GM12878 (cell line): ENCODE measurements around the gene ZSCAN22. TPM values are rescaled to one million over a fixed set of nuclear protein-coding genes. Genes with fewer than 3 reads are reported as not detected.

Source experiments
- ATAC-seq: fragments of 200-7000 bp; cut with Tn5 transposase; 3 replicates; pipeline ENCODE4 v1.9.1; 2020; ENCODE audit warnings: mild to moderate bottlenecking, moderate library complexity
- BruUV-seq: library from RNA; stranded (reverse); fragments of 400-500 nt; replicated peaks from 2 replicates; lab custom pipeline; 2021; lab: Mats Ljungman, UMichigan
- CTCF ChIA-PET: fragments of 300-600 bp; sonication (Branson Sonifier 250); formaldehyde crosslinking; extraction: SDS; loops from one replicate; lab custom pipeline; 2021; ENCODE audit warnings: inconsistent platforms; lab: Yijun Ruan, JAX
- POLR2A ChIA-PET: fragments of 350-600 bp; formaldehyde crosslinking; extraction: SDS; loops from one replicate; lab custom pipeline; 2021; ENCODE audit warnings: inconsistent platforms; lab: Charles Lee
- RAD21 ChIA-PET: fragments of 300-600 bp; sonication (Branson Sonifier 250); formaldehyde crosslinking; loops from one replicate; lab custom pipeline; 2023; ENCODE audit warnings: antibody characterized with exemption; ENCODE audit not compliant: unreplicated experiment; lab: Charles Lee
- SMC1A ChIA-PET: fragments of 300-600 bp; sonication (Branson Sonifier 250); formaldehyde crosslinking; loops from one replicate; lab custom pipeline; 2023; ENCODE audit not compliant: unreplicated experiment, uncharacterized antibody; lab: Charles Lee
- DNase-seq: peaks from one replicate; pipeline ENCODE4 v3.0.0-alpha.2; 2011; ENCODE audit warnings: low read depth, low spot score
- FAIRE-seq: peaks from 3 replicates; lab custom pipeline; 2011; peaks lifted over from hg19 to GRCh38; lab: Jason Lieb, UNC
- H2AFZ ChIP-seq: 2 replicates; pipeline ENCODE4 v1.6.0; 2011; ENCODE audit warnings: low read depth, low read length, control low read depth; ENCODE audit not compliant: control insufficient read depth
- H3K27ac ChIP-seq: 2 replicates; pipeline ENCODE4 v1.5.1; 2011; ENCODE audit warnings: control low read depth; ENCODE audit not compliant: control insufficient read depth, insufficient read depth
- H3K27me3 ChIP-seq, 2 experiments: replicated peaks in 1 of 2; 2 replicates each; pipeline versions ENCODE4 v1.6.0 to v1.6.1; 2011; ENCODE audit warnings: low read length in 1 of 2; ENCODE audit not compliant: control insufficient read depth in 2 of 2, insufficient read depth in 2 of 2
- H3K36me3 ChIP-seq, 2 experiments: 2 replicates each; pipeline ENCODE4 v1.5.1; 2011; ENCODE audit warnings: low read length in 1 of 2; ENCODE audit not compliant: control insufficient read depth in 2 of 2, insufficient read depth in 2 of 2
- H3K4me1 ChIP-seq: 2 replicates; pipeline ENCODE4 v1.6.1; 2011; ENCODE audit warnings: mild to moderate bottlenecking, low read length, moderate library complexity, mixed read lengths; ENCODE audit not compliant: control insufficient read depth, insufficient read depth
- H3K4me2 ChIP-seq: 2 replicates; pipeline ENCODE4 v1.6.0; 2011; ENCODE audit warnings: control low read depth; ENCODE audit not compliant: control insufficient read depth, insufficient read depth
- H3K4me3 ChIP-seq: fragments of 200-600 bp; sonication (generic); 2 replicates; pipeline ENCODE4 v1.5.1; 2016
- H3K79me2 ChIP-seq: 2 replicates; pipeline ENCODE4 v1.6.0; 2011; ENCODE audit warnings: low read length; ENCODE audit not compliant: control insufficient read depth, insufficient read depth
- H3K9ac ChIP-seq: 2 replicates; pipeline ENCODE4 v1.8.0; 2011; ENCODE audit warnings: low read length, control low read depth, mixed read lengths; ENCODE audit not compliant: control insufficient read depth, insufficient read depth
- H3K9me3 ChIP-seq: replicated peaks from 3 replicates; pipeline ENCODE4 v1.5.1; 2011; ENCODE audit warnings: mild to moderate bottlenecking, low read length; ENCODE audit not compliant: control insufficient read depth, insufficient read depth
- H4K20me1 ChIP-seq: 2 replicates; pipeline ENCODE4 v1.6.0; 2011; ENCODE audit not compliant: control insufficient read depth, insufficient read depth
- IKZF1 ChIP-seq: fragments of 450-650 bp; conservative IDR thresholded peaks from 2 replicates; pipeline ENCODE4 v1.6.1; 2017; ENCODE audit warnings: antibody characterized with exemption, mild to moderate bottlenecking
- POLR2AphosphoS5 ChIP-seq: IDR thresholded peaks from 2 replicates; pipeline ENCODE4 v1.6.1; 2011; ENCODE audit warnings: mild to moderate bottlenecking, low read length, inconsistent platforms
- WGBS: methylation state at CpG from one replicate; pipeline ENCODE4 v1.1.6; 2016; ENCODE audit warnings: low lambda C conversion rate; ENCODE audit not compliant: insufficient replicate concordance, insufficient coverage; ENCODE audit errors: missing lambda C conversion rate; 5-methylcytosine and 5-hydroxymethylcytosine counted together
- in situ Hi-C: fragments of 300-500 bp; cut with MboI; formaldehyde crosslinking; loops from 9 replicates; pipeline ENCODE4 v1.14.3; 2018; ENCODE audit warnings: mixed read lengths
- intact Hi-C: fragments of 100-400 bp; cut with micrococcal nuclease; formaldehyde crosslinking; loops from one replicate; pipeline ENCODE4 v1.14.2; 2022; ENCODE audit not compliant: unreplicated experiment
- polyA plus RNA-seq, 11 experiments: library from polyadenylated mRNA; depleted of rRNA in 4 of 11; unstranded in 6 of 11; stranded (reverse) in 5 of 11; fragments of >200 nt; fragmentation: Nextera tagmentation in 4 of 11; fragmentation: Illumina TruSeq in 1 of 11; extraction: Ambion mirVana in 4 of 11; extraction: Trizol in 1 of 11; gene quantifications; 1 replicate in 1 of 11; 2 replicates in 10 of 11; pipeline versions ENCODE4 v1.2.1 to v1.2.3, GENCODE V29; 2011 to 2016; ENCODE audit warnings: inconsistent platforms in 2 of 11, missing spikeins in 2 of 11, low read depth in 1 of 11
- total RNA-seq, 4 experiments: library from RNA; depleted of rRNA in 3 of 4; stranded (reverse); fragments of >200 nt in 3 of 4; fragmentation: Illumina TruSeq in 1 of 4; extraction: Trizol in 1 of 4; gene quantifications; 2 replicates each; pipeline versions ENCODE4 v1.2.1 to v1.2.3, GENCODE V29; 2013 to 2021
- TF ChIP-seq, protein P1 (sequence below): fragments of 450-650 bp; IDR thresholded peaks from 2 replicates; pipeline ENCODE4 v1.6.1; 2016; ENCODE audit warnings: mild to moderate bottlenecking

The ZSCAN22 gene
- total and polyA plus RNA-seq, 10 of the 15 experiments (the other 5 are each of a cell fraction or from before 2014, with no cell fraction given) = 0.49 to 3.9 (median 2.6) TPM

DNA sequence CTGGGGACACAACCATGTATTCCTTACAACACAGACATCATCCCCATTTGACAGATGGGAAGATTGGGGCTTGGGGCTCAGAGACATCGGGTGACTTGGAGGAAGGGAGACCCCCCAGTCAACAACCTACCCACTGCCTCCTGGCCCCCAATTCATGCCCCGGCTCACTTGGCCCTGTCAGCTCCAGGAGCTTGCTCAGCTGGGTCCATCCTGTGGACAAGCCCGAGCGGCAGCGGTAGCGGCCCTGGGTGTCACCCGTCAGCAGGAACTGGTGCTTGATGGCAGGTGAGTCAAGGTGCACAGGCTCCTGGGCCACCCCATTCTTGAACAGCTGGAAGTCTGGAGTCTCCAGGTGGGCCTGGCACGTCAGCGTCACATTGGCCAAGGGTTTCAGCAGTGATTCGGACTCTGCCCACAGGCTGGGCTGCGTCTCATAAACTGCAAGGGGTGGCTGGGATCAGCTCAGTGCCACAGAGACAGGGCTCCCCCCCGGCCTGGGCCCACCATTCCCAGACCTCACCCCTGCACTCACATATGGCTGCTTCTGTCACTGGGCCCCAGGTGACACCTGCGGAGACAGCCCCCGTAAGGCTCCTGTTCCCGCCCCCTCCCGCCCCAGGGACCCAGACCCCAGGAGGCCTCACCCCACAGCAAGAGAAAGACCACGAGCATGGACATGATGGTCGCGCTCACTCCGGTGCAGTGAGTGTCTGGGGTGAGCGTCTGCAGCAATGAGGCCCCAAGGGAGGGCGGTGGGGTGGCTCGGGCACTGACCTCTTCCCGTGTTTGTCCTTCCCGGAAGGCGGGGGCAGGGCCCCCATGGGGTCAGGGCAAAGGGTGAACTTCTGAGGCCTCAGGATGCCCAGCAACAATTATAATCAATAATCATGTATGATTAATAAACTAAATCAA lies 26.2 kb downstream of the ZSCAN22 start, which contains the start of gene A1BG:
Gene A1BG, minus strand, starts transcription at position 733 of the 912 bp plus-strand sequence. Its CDS starts 55 bp downstream, at position 678.
- no peak for DNase-seq

More for the DNA sequence above, 26.2 kb downstream of the ZSCAN22 start, which contains the start of gene A1BG:
- Histone ChIP-seq H3K9me3 (peaks cover 2% of the 10 kb centered on the region; the same call in 1 of the 3 replicates), H3K27me3 (no peaks in the 10 kb centered on the region), H3K4me1 (peaks cover 3% of the 10 kb centered on the region), H3K27ac (no peak within 1 kb of the TSS), H3K4me2 (no peak within 1 kb of the TSS), H2AFZ (no peak within 1 kb of the TSS), H3K36me3 (no peaks in the 10 kb centered on the region), H3K79me2 (no peaks in the 10 kb centered on the region), H4K20me1 (no peaks in the 10 kb centered on the region), H3K9ac (no peak within 1 kb of the TSS), H3K4me3 (no peak within 1 kb of the TSS)
- POLR2A ChIA-PET = no interaction called here
- CTCF ChIA-PET = no interaction called here
- SMC1A ChIA-PET = interaction anchor here (0.5 kb wide), 1 partner anchor 70 kb away, joined by 3 read pairs; no protein-coding TSS in a partner anchor
- BruUV-seq = no TSS peak
- 83% methylated on average over 25 of the region's 26 CpGs for WGBS
- in situ Hi-C loops = no loop called here
- TF ChIP-seq, protein P1, sequence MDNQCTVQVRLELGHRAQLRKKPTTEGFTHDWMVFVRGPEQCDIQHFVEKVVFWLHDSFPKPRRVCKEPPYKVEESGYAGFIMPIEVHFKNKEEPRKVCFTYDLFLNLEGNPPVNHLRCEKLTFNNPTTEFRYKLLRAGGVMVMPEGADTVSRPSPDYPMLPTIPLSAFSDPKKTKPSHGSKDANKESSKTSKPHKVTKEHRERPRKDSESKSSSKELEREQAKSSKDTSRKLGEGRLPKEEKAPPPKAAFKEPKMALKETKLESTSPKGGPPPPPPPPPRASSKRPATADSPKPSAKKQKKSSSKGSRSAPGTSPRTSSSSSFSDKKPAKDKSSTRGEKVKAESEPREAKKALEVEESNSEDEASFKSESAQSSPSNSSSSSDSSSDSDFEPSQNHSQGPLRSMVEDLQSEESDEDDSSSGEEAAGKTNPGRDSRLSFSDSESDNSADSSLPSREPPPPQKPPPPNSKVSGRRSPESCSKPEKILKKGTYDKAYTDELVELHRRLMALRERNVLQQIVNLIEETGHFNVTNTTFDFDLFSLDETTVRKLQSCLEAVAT = no peak
- TF ChIP-seq IKZF1 = no peak
- no peak for TF ChIP-seq POLR2AphosphoS5
- RAD21 ChIA-PET = no interaction called here
- no peak for ATAC-seq
- no peak for FAIRE-seq
- intact Hi-C loops = no loop called here
